Peyer's patch (tissue), 4 donors: Measurements from ENCODE around the gene ZZZ3.

ENCODE experiments used
- CTCF ChIP-seq, 6 experiments: fragments of 450-650 bp in 4 of 6; fragments of 200-600 bp in 2 of 6; sonication (generic) in 1 of 6; IDR thresholded peaks; one replicate each; pipeline ENCODE4 v1.5.1; 2017 to 2019; ENCODE audit warnings: antibody characterized with exemption in 6 of 6, mild to moderate bottlenecking in 3 of 6, moderate library complexity in 1 of 6
- POLR2A ChIP-seq, 2 donors: fragments of 450-650 bp; IDR thresholded peaks; one replicate each; pipeline ENCODE4 v1.5.1; 2017; ENCODE audit warnings: antibody characterized with exemption in 2 of 2, mild to moderate bottlenecking in 2 of 2, moderate library complexity in 2 of 2

- TF ChIP-seq CTCF (IDR thresholded peaks at IDR 0.05) (peak; percentile 89 to 99 (median 95)), POLR2A (IDR thresholded peaks at IDR 0.05) (peak; percentile 22 to 45)
Observed at GRCh38 chr1:77683160-77684148, 996 bp upstream of the ZZZ3 start.
